Measurements from ENCODE around the gene RNF40.

The RNF40 gene

DNA sequence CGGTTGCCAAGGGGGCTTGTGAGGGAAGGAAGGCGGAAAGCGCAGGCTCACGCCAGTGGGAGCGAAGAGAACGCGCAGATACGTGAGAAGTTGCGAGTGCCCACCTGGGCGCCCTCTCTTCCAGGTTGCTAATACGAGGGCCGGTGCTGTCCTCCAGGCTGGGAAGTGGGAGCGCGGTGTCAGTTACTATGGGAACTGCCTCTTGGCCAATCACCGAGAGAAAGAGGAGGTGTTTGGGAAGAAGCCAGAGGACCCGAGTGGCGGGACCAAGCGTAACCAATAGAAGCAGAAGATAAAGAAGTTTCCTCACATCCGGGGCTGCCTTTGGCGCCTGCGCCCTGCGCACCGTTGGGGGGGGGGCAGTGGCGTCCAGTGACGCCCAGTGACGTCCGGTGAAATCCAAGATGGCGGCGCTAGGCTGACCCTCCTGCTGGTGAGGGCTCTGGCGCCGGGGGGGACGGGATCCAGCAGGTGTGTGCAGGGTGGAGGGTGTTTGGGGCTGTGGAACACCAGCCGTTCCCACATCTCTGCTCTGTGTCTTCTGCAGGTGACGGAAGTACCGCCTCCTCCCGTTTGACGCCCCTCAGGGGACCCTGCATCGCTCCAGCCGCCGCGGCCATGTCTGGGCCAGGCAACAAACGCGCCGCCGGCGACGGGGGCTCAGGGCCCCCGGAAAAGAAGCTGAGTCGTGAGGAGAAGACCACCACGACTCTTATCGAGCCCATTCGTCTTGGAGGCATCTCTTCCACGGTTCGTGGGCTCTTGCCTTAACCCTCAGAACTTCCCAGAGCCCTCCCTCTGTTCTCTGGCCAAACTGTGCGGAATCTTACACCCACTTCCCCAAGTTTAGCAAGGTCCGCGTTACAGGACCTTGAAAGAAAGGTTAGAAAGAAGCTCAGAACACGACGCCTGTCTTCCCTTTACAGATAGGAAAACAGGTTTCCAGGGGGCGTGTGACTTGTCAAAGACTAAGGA, at the start of gene RNF40, which contains the start of gene CFAP119:
Gene RNF40 (plus strand): TSS at position 395 of the 975 bp plus-strand sequence. CDS start 224 bp downstream, at position 619.
Gene CFAP119 (minus strand): TSS at position 135 of the 975 bp plus-strand sequence. CDS start 314 bp downstream, outside the sequence.
- peak within 1 kb of the TSS; percentile 95 for H3K4me3 ChIP-seq (ENCODE audit: low read length)
- TF ChIP-seq, protein P1, sequence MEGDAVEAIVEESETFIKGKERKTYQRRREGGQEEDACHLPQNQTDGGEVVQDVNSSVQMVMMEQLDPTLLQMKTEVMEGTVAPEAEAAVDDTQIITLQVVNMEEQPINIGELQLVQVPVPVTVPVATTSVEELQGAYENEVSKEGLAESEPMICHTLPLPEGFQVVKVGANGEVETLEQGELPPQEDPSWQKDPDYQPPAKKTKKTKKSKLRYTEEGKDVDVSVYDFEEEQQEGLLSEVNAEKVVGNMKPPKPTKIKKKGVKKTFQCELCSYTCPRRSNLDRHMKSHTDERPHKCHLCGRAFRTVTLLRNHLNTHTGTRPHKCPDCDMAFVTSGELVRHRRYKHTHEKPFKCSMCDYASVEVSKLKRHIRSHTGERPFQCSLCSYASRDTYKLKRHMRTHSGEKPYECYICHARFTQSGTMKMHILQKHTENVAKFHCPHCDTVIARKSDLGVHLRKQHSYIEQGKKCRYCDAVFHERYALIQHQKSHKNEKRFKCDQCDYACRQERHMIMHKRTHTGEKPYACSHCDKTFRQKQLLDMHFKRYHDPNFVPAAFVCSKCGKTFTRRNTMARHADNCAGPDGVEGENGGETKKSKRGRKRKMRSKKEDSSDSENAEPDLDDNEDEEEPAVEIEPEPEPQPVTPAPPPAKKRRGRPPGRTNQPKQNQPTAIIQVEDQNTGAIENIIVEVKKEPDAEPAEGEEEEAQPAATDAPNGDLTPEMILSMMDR (conservative IDR thresholded peaks at IDR 0.05; ENCODE audit: low read length), result no peak; the same call in 1 of the 2 replicates
- peak; percentile 97 for DNase-seq (ENCODE audit: low read depth)

DNA sequence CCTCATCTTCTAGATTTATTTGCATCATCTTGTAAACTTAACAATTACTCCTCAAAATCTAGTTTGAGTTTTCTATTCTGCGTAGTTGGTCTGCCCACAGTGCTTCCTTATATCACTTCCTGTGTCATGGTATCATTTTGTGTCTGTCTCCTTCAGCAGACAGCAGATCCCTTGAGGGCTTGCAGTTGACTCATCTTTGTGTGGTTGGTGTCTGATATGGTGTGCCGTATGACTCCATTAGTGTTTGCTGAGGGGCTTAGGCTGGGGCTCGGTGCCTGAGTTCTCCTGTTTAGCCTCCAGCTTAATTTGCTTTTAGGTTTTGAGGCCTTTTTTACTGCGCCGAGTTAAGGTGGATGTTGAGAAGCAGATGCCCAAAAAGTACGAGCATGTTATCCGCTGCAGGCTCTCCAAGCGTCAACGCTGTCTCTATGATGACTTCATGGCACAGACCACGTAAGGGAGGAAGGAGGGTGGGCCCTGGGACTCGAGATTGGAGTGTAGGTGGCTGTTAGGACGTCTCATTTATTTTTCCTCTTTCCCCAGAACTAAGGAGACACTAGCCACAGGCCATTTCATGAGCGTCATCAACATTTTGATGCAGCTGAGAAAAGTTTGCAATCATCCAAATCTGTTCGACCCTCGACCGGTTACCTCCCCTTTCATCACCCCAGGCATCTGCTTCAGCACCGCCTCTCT, 46.2 kb upstream of the RNF40 start:
- DNase-seq (ENCODE audit: low read depth), result peak; percentile 9
- TF ChIP-seq, protein P1 (conservative IDR thresholded peaks at IDR 0.05; ENCODE audit: low read length), result no peak
- no peak overlapping the region for H3K4me3 ChIP-seq (ENCODE audit: low read length)

DNA sequence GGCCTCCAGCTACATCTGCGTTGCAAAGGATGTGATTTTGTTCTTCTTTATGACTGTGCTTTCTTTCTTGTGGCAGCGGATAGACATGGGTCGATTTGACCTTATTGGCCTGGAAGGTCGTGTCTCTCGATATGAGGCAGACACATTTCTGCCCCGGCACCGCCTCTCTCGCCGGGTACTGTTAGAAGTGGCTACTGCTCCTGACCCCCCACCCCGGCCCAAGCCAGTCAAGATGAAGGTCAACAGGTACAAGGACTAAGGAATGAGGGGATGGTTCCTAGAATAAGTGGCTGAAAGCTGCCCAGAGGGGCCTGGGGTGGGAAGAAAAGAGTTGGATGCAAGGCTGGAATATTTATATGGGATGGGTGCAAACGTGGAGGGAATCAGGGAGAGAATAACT, 42.0 kb upstream of the RNF40 start:
- TF ChIP-seq, protein P1 (conservative IDR thresholded peaks at IDR 0.05; ENCODE audit: low read length), result no peak
- no peak overlapping the region for H3K4me3 ChIP-seq (ENCODE audit: low read length)
- no peak for DNase-seq (ENCODE audit: low read depth)

DNA sequence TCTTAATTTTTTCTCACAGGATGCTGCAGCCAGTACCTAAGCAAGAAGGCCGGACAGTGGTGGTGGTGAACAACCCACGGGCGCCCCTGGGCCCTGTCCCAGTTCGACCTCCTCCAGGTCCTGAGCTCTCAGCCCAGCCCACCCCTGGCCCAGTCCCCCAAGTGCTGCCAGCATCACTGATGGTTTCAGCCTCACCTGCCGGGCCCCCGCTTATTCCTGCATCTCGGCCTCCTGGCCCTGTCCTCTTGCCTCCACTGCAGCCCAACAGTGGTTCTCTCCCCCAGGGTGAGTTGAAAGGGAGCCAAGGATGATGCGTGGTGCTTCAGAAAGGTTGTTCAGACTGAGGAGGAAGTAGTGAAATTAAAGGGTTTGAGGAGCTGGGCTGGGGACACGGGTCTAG, 41.4 kb upstream of the RNF40 start:
- TF ChIP-seq, protein P1 (conservative IDR thresholded peaks at IDR 0.05; ENCODE audit: low read length), result no peak
- no peak for DNase-seq (ENCODE audit: low read depth)
- H3K4me3 ChIP-seq (ENCODE audit: low read length), result no peak overlapping the region

DNA sequence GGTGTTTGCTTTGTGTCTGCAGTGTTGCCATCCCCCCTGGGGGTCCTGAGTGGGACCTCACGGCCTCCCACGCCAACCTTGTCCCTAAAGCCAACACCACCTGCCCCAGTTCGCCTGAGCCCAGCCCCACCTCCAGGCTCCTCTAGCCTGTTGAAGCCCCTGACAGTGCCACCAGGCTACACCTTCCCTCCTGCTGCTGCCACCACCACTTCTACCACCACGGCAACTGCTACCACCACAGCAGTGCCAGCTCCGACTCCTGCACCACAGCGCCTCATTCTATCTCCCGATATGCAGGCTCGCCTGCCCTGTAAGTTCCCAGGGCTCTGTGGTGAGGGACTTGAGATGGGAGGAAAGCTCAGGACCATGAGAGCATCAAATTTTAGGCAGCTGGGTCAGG, 41.0 kb upstream of the RNF40 start:
- no peak for DNase-seq (ENCODE audit: low read depth)
- TF ChIP-seq, protein P1 (conservative IDR thresholded peaks at IDR 0.05; ENCODE audit: low read length), result no peak
- H3K4me3 ChIP-seq (ENCODE audit: low read length), result no peak overlapping the region

DNA sequence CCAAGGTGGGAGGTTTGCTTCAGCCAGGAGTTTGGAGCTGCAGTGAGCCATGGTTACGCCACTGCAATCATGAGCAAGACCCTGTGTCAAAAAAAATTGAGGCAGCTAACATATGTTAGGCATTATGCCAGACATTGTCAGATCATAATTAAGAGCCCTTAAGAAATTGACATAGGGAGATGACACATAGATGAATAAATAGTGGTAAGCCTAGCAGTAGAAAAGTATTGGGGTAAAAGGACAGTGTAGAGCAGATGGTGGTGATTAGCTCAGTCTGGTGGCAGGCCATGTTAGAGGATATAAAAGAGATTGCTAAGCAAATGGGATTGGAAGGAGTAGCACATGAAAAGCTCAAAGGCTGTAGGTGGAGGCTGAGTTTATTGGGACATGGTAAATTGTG, 40.5 kb upstream of the RNF40 start:
- TF ChIP-seq, protein P1 (conservative IDR thresholded peaks at IDR 0.05; ENCODE audit: low read length), result no peak
- H3K4me3 ChIP-seq (ENCODE audit: low read length), result no peak overlapping the region
- peak; percentile 37 for DNase-seq (ENCODE audit: low read depth)
